ENCODE measurements around the gene OR5H14.
"Not testable (repeated sequence)": the region's sequence is repeated elsewhere in the genome, so short reads cannot be mapped to it uniquely, and the experiment has no call there.

Gene OR5H14

GRCh38 chr3:98147179-98147578, at the start of gene OR5H14:
OR5H14 (plus strand) TSS chr3:98147479; CDS start chr3:98149386, 1,907 bp downstream.
- no peak for DNase-seq

- no peak for DNase-seq
Measured at GRCh38 chr3:98099848-98100247, 47.4 kb upstream of the OR5H14 start.

DNA sequence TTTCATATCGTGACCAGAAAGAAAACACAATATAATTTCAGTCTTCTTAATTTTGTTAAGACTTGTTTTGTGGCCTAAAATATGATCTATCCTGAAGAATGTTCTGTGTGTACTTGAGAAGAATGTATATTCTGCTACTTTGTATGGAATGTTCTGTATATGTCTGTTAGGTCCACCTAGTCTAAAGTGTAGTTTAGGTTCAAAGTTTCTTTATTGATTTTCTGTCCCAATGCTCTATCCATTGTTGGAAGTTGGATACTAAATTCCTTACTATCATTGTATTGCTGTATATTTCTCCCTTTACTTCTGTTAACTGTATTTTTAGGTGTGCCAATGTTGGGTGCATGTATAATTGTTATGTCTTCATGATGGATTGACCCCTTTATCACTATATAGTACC, 39.1 kb upstream of the OR5H14 start:
- no peak for DNase-seq

- DNase-seq, result no peak
Measured at GRCh38 chr3:98109807-98110549, 37.3 kb upstream of the OR5H14 start.

DNA sequence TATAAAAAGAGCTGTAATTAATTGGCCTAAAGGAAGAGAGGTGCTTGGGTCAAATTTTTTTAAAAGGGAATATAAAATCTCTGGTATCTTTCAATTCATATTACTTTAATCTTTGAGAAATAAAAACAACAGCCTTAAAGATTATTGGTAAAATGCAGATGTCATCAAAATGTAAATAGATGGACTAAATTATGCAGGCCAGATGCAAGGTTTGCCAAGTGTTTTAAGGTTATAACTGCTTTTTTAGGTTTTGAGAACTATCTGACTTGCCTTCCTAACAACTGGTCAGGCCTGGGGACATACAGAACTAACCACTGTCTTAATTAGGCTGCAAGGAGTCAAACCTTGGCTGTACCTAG, 36.8 kb upstream of the OR5H14 start:
- DNase-seq, result no peak

- no peak for DNase-seq
Measured at GRCh38 chr3:98114264-98114663, 33.0 kb upstream of the OR5H14 start.

- DNase-seq, result no peak
Measured at GRCh38 chr3:98115717-98116116, 31.6 kb upstream of the OR5H14 start.

GRCh38 chr3:98130421-98130820, 16.9 kb upstream of the OR5H14 start, which contains the start of gene OR5H1:
OR5H1 (plus strand) TSS chr3:98130721; CDS start chr3:98132698, 1,977 bp downstream.
- DNase-seq, result no peak

DNA sequence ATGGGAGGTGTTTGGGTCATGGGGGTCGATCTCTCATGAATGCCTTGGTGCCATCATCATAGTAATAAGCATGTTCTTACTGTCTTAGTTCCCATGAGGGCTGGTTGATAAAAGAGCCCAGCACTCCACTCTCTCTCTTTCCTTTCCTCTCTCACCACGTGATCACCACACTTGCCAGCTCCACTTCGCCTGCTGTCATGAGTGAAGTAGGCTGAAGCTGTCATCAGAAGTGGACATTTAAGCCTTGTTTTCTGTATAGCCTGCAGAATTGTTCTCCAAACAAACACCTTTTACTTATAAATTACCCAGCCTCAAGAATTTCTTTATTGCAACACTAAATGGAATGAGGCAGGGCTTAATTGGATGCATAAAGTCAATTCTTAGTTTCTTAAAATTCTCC, 10.6 kb upstream of the OR5H14 start:
- DNase-seq, result no peak

GRCh38 chr3:98137826-98138557, 9.3 kb upstream of the OR5H14 start:
- not testable (repeated sequence) for DNase-seq

- no peak for DNase-seq
Measured at GRCh38 chr3:98140531-98140930, 6.7 kb upstream of the OR5H14 start.

DNA sequence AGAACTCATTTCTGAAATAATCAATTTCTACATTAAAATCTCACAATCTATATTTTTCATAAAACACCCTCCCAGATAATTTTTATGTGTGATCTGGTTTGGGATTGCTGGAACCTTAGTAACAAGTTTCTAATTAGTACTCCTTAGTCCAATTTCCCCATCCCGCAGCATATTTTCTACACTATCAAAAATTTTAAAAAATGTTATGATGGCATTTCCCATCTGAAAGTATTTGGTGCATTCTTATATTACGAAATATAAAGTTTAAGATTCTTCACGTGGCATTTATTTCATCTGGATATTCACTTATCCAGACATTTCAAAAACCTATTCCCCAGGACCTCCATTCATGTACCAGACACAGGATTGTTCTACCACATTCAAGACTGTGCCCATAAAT, 1.5 kb downstream of the OR5H14 start:
- DNase-seq, result no peak

GRCh38 chr3:98149456-98149855, 2.2 kb downstream of the OR5H14 start:
- DNase-seq, result not testable (repeated sequence)

GRCh38 chr3:98151241-98151640, 4.0 kb downstream of the OR5H14 start:
- DNase-seq, result no peak

GRCh38 chr3:98166396-98166795, 19.1 kb downstream of the OR5H14 start, which contains the start of gene OR5H15:
OR5H15 (plus strand) TSS chr3:98166696; CDS start chr3:98168700, 2,004 bp downstream.
- no peak for DNase-seq

DNA sequence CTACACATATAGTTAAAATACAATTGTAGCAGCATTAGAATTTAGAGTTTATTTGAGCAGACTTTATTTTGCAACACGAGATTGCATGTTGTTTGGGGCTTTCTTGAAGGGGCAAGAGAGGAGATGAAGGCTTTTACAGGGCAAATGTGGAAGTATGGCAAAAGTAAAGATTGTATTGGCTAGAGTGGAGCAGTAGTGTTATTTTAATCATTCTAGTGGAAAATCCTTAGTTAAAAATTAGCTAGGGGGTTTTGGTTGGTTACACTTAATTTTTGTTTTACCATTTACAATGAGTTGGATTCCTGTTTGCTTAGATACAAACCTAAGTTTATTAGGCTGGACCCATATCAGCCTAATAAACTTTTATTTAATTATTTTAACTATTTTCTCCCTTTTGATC, 23.8 kb downstream of the OR5H14 start:
- no peak for DNase-seq

- no peak for DNase-seq
Measured at GRCh38 chr3:98172621-98173020, 25.3 kb downstream of the OR5H14 start.

- no peak for DNase-seq
Measured at GRCh38 chr3:98180319-98180890, 33.1 kb downstream of the OR5H14 start.

- DNase-seq, result no peak
Measured at GRCh38 chr3:98182196-98182595, 34.9 kb downstream of the OR5H14 start.

- DNase-seq, result no peak
Measured at GRCh38 chr3:98185180-98185579, 37.9 kb downstream of the OR5H14 start.

DNA sequence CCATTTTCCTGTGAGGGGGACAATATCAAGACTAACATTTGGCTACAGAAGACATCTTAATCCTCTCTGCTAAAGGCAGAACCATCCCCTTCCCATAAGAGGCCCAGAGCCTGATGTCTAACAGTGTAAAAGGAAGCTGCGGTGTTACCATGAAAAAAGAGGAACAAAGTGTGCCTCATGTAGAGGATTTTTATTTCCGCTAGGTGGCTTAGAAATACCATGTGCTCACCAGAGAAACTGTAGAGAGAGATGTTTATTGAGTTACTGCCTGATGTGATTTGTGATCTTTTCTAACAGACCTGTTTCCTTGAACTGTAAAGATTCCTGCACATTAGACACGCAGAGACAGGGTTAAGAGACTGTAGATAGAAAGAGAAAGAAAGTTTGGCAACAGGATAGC, 41.3 kb downstream of the OR5H14 start:
- DNase-seq, result no peak

- DNase-seq, result not testable (repeated sequence)
Measured at GRCh38 chr3:98190911-98191310, 43.6 kb downstream of the OR5H14 start.

DNA sequence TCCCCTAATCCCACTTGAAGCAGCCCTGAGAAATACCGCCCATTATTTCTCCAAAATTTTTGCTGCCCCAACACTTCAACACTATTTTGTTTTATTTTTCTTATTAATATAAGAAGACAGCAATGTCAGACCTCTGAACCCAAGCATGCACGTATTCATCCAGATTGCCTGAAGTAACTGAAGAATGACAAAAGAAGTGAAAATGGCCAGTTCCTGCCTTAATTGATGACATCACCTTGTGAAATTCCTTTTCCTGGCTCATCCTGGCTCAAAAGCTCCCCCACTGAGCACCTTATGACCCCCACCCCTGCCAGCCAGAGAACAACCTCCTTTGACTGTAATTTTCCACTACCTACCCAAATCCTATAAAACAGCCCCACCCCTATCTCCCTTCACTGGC, 49.0 kb downstream of the OR5H14 start:
- not testable (repeated sequence) for DNase-seq

DNA sequence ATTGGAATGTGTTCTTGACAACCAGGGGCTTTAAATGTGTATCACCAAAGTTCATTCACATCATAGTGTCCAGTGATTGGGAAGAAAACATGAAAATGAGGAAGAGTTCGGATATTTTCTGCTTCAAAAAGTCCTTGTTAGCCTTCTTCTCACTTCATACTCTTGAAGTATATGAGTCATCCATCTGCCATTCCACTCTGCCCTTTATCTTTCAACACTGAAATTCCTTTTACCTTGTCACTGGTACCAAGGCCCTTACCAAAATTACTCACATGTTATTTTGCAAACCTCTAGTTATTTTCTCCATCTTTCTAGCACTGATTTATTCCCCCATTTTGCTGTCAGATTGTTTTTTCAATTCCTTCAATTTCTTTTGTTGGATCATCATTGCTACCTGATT, 51.7 kb downstream of the OR5H14 start:
- DNase-seq, result no peak

Measured in stimulated activated CD8-positive, alpha-beta memory T cell treated with anti-CD3 and anti-CD28 coated beads, Interleukin-4, amount 100 ng/mL, for 48 hours (primary cell).